ENCODE results near the gene MOB1A. TPM values are rescaled to one million over a fixed set of nuclear protein-coding genes. Genes with fewer than 3 reads are reported as not detected.

MOB1A gene
- total and polyA plus RNA-seq, 10 of the 15 experiments (the other 5 are each of a cell fraction or from before 2014, with no cell fraction given) = 41.2 to 232 (median 172) TPM

DNA sequence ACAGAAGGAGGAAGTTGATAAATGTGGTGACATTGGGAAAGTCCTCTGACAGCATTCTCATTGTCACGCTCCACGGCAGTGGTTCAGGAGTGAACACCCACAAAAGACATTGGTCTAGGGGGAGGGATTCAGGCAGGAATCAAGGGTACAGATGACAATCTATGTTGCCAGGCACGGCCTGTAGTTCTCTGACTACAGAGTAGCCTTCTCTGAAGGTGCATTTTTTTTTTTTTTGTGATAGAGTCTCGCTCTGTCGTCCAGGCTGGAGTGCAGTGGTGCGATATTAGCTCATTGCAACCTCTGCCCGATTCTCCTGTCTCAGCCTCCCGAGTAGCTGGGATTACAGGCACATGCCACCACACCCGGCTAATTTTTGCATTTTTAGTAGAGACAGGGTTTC is 7.4 kb upstream of the MOB1A start (continued):
- no peak for TF ChIP-seq NRF1 (conservative IDR thresholded peaks at IDR 0.05; ENCODE audit: low read depth, low read length)
- no peak for TF ChIP-seq DPF2 (IDR thresholded peaks at IDR 0.05)
- TF ChIP-seq EP300 (IDR thresholded peaks at IDR 0.05; ENCODE audit: borderline replicate concordance in 1 of 2, control insufficient read depth in 1 of 2, low read depth in 2 of 2, low read length in 2 of 2) = peak; percentile 67 to 79
- no peak for TF ChIP-seq SIN3A (IDR thresholded peaks at IDR 0.05; ENCODE audit: low read depth, low read length)
- no peak for TF ChIP-seq BRCA1 (IDR thresholded peaks at IDR 0.05; ENCODE audit: low read depth, low read length)
- TF ChIP-seq MEF2B (IDR thresholded peaks at IDR 0.05; ENCODE audit: partially characterized antibody, poor library complexity, severe bottlenecking) = peak; percentile 38
- TF ChIP-seq RCOR1 (conservative IDR thresholded peaks at IDR 0.05; ENCODE audit: low read depth, low read length) = no peak
- TF ChIP-seq ZNF592 (IDR thresholded peaks at IDR 0.05) = no peak
- TF ChIP-seq YY1 (IDR thresholded peaks at IDR 0.05; ENCODE audit: low read depth, low read length) = 0 out of 2 replicates have a peak, but pooled peaks have one; percentile 13
- TF ChIP-seq SMARCA5 (IDR thresholded peaks at IDR 0.05) = peak; percentile 62; the same call in 1 of the 2 replicates
- peak; percentile 92 for TF ChIP-seq ZBED1 (IDR thresholded peaks at IDR 0.05; ENCODE audit: borderline replicate concordance)
- TF ChIP-seq CBX5 (IDR thresholded peaks at IDR 0.05; ENCODE audit: low read depth) = no peak
- TF ChIP-seq RAD21 (IDR thresholded peaks at IDR 0.05; ENCODE audit: insufficient read depth, low read depth, low read length) = no peak
- TF ChIP-seq TBL1XR1 (IDR thresholded peaks at IDR 0.05; ENCODE audit: low read depth, low read length) = no peak
- TF ChIP-seq CREM (IDR thresholded peaks at IDR 0.05; ENCODE audit: low read depth) = peak; percentile 75
- no peak for TF ChIP-seq ZNF207 (IDR thresholded peaks at IDR 0.05; ENCODE audit: borderline replicate concordance)
- TF ChIP-seq, protein P1, sequence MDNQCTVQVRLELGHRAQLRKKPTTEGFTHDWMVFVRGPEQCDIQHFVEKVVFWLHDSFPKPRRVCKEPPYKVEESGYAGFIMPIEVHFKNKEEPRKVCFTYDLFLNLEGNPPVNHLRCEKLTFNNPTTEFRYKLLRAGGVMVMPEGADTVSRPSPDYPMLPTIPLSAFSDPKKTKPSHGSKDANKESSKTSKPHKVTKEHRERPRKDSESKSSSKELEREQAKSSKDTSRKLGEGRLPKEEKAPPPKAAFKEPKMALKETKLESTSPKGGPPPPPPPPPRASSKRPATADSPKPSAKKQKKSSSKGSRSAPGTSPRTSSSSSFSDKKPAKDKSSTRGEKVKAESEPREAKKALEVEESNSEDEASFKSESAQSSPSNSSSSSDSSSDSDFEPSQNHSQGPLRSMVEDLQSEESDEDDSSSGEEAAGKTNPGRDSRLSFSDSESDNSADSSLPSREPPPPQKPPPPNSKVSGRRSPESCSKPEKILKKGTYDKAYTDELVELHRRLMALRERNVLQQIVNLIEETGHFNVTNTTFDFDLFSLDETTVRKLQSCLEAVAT (IDR thresholded peaks at IDR 0.05) = peak; percentile 87
- TF ChIP-seq, protein P2, sequence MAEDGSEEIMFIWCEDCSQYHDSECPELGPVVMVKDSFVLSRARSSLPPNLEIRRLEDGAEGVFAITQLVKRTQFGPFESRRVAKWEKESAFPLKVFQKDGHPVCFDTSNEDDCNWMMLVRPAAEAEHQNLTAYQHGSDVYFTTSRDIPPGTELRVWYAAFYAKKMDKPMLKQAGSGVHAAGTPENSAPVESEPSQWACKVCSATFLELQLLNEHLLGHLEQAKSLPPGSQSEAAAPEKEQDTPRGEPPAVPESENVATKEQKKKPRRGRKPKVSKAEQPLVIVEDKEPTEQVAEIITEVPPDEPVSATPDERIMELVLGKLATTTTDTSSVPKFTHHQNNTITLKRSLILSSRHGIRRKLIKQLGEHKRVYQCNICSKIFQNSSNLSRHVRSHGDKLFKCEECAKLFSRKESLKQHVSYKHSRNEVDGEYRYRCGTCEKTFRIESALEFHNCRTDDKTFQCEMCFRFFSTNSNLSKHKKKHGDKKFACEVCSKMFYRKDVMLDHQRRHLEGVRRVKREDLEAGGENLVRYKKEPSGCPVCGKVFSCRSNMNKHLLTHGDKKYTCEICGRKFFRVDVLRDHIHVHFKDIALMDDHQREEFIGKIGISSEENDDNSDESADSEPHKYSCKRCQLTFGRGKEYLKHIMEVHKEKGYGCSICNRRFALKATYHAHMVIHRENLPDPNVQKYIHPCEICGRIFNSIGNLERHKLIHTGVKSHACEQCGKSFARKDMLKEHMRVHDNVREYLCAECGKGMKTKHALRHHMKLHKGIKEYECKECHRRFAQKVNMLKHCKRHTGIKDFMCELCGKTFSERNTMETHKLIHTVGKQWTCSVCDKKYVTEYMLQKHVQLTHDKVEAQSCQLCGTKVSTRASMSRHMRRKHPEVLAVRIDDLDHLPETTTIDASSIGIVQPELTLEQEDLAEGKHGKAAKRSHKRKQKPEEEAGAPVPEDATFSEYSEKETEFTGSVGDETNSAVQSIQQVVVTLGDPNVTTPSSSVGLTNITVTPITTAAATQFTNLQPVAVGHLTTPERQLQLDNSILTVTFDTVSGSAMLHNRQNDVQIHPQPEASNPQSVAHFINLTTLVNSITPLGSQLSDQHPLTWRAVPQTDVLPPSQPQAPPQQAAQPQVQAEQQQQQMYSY (CRISPR knock-in tag; IDR thresholded peaks at IDR 0.05) = no peak
- no peak for TF ChIP-seq SREBF2 (IDR thresholded peaks at IDR 0.05; ENCODE audit: low read length)
- peak; percentile 87; the same call in 1 of the 2 replicates for TF ChIP-seq BACH1 (IDR thresholded peaks at IDR 0.05; ENCODE audit: borderline replicate concordance)
- 0 out of 2 replicates have a peak, but pooled peaks have one; percentile 26 for TF ChIP-seq MEF2A (IDR thresholded peaks at IDR 0.05; ENCODE audit: insufficient read depth, low read depth, low read length)

Measured in GM12878 (cell line).